Fibroblast of skin of back (primary cell): Measurements from ENCODE around the gene LIF.
A peak's percentile ranks its signal among the peaks of the same experiment; 100 is the strongest.

Source experiments
- DNase-seq: peaks from one replicate; pipeline ENCODE4 v3.0.0-alpha.2; 2013

Gene LIF

GRCh38 chr22:30262917-30263741 is 16.6 kb upstream of the LIF start:
- DNase-seq: peak; percentile 60

- no peak for DNase-seq
These were observed 15.6 kb upstream of the LIF start for GRCh38 chr22:30262112-30262511.

GRCh38 chr22:30261134-30261533 is 14.6 kb upstream of the LIF start:
- DNase-seq: no peak

- no peak for DNase-seq
These were observed 14.1 kb upstream of the LIF start for GRCh38 chr22:30260682-30261081.

- DNase-seq: no peak
These were observed 13.7 kb upstream of the LIF start for GRCh38 chr22:30260276-30260675.

- no peak for DNase-seq
These were observed 7.8 kb upstream of the LIF start for GRCh38 chr22:30254314-30254713.

GRCh38 chr22:30253205-30253852 is 6.8 kb upstream of the LIF start:
- peak; percentile 92 for DNase-seq

GRCh38 chr22:30252411-30253204 is 6.0 kb upstream of the LIF start:
- no peak for DNase-seq

GRCh38 chr22:30251711-30252110 is 5.2 kb upstream of the LIF start:
- peak; percentile 86 for DNase-seq

- peak; percentile 76 for DNase-seq
These were observed 4.2 kb upstream of the LIF start for GRCh38 chr22:30250661-30251267.

GRCh38 chr22:30250039-30250565 is 3.5 kb upstream of the LIF start:
- DNase-seq: no peak

GRCh38 chr22:30249049-30250038 is 2.8 kb upstream of the LIF start:
- DNase-seq: no peak

- no peak for DNase-seq
These were observed 1.9 kb upstream of the LIF start for GRCh38 chr22:30248484-30248883.

- DNase-seq: no peak
These were observed 1.4 kb upstream of the LIF start for GRCh38 chr22:30247974-30248373.

- no peak for DNase-seq
These were observed 1.0 kb upstream of the LIF start for GRCh38 chr22:30247561-30247960.

GRCh38 chr22:30246814-30247376 is 336 bp upstream of the LIF start:
- peak; percentile 64 for DNase-seq

- no peak for DNase-seq
These were observed 1.2 kb downstream of the LIF start for GRCh38 chr22:30245181-30245984.

- DNase-seq: no peak
These were observed 1.9 kb downstream of the LIF start for GRCh38 chr22:30244641-30245040.

GRCh38 chr22:30244066-30244465 is 2.5 kb downstream of the LIF start:
- no peak for DNase-seq

- DNase-seq: no peak
These were observed 2.9 kb downstream of the LIF start for GRCh38 chr22:30243661-30244060.
